Cerebellar cortex (tissue), 1 donor: Measurements from ENCODE around the gene WAPL.

ENCODE experiments used
- DNase-seq: peaks from one replicate; pipeline ENCODE4 v3.0.0-alpha.2; 2015; ENCODE audit warnings: low spot score

WAPL gene

GRCh38 chr10:86461963-86462804, 59.4 kb downstream of the WAPL start:
- DNase-seq, result no peak

- no peak for DNase-seq
Measured at GRCh38 chr10:86451604-86451960, 70.0 kb downstream of the WAPL start.

GRCh38 chr10:86450806-86451603, 70.6 kb downstream of the WAPL start:
- no peak for DNase-seq

- no peak for DNase-seq
Measured at GRCh38 chr10:86449926-86450558, 71.5 kb downstream of the WAPL start.

- no peak for DNase-seq
Measured at GRCh38 chr10:86447432-86447831, 74.2 kb downstream of the WAPL start.

GRCh38 chr10:86446987-86447386, 74.6 kb downstream of the WAPL start:
- DNase-seq, result no peak

- DNase-seq, result no peak
Measured at GRCh38 chr10:86446440-86446839, 75.2 kb downstream of the WAPL start.

GRCh38 chr10:86443936-86444335, 77.7 kb downstream of the WAPL start:
- DNase-seq, result no peak

- no peak for DNase-seq
Measured at GRCh38 chr10:86443069-86443468, 78.5 kb downstream of the WAPL start.

GRCh38 chr10:86440874-86441843, 80.4 kb downstream of the WAPL start:
- no peak for DNase-seq

- peak; percentile 10 for DNase-seq
Measured at GRCh38 chr10:86439544-86439943, 82.0 kb downstream of the WAPL start.

GRCh38 chr10:86438091-86438749, 83.4 kb downstream of the WAPL start:
- no peak for DNase-seq

- DNase-seq, result no peak
Measured at GRCh38 chr10:86437447-86437846, 84.1 kb downstream of the WAPL start.

GRCh38 chr10:86436963-86437362, 84.6 kb downstream of the WAPL start:
- DNase-seq, result no peak

GRCh38 chr10:86434656-86435055, 86.9 kb downstream of the WAPL start:
- no peak for DNase-seq

GRCh38 chr10:86423739-86424138, 97.9 kb downstream of the WAPL start:
- no peak for DNase-seq

GRCh38 chr10:86419101-86419500, 102.5 kb downstream of the WAPL start:
- no peak for DNase-seq

- no peak for DNase-seq
Measured at GRCh38 chr10:86415583-86415982, 106.0 kb downstream of the WAPL start.

- no peak for DNase-seq
Measured at GRCh38 chr10:86415116-86415515, 106.5 kb downstream of the WAPL start.

GRCh38 chr10:86413046-86413728, 108.4 kb downstream of the WAPL start:
- DNase-seq, result no peak
